GM21526 (cell line): ENCODE results near the gene ZNF593.

Experiments used
- ATAC-seq: cut with Tn5 transposase; IDR thresholded peaks from one replicate; pipeline ENCODE4 v1.9.1; 2021; ENCODE audit warnings: moderate library complexity; ENCODE audit not compliant: unreplicated experiment, low FRiP score

The ZNF593 gene

DNA sequence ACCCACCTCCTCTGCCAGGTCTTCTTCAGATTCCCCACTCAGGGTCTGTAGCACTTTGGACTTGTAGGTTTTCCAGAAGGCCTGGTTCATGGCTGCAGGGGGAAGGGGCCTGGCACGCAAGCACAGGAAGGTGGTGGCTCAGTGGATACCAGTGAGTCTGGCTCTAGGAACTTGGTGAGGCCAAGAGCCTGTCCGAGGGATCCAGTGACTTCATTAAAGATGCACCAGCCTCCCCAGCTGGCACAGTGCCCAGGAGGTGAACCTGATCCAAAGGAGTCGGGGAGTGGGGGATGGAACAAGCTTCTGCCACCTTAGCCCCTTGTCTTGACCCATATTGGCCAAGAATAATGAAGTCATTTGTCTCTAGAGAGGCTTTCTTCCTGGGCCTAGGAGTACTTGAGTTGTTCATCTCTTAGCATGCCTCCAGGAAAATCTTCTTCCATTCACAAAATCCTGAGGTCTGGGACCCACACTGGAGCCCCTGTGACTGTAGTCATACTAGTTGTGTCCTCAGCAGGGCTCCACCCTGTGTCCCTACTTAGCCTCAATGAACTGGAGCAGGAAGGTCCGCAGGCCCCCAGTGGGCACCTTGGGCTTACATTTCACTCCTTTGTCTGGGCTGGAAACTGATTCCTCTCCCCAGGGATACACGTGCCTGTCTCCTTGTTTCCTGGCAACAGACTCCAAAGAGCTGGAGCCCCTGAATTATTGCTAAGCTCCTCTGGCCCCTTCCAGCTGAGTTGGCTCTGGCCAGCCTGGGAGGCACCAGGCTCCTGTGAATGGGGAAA lies 1.1 kb upstream of the ZNF593 start, which contains the start of gene C1orf232:
TSS of gene C1orf232 (minus strand) at position 554 of the 788 bp plus-strand sequence. CDS start at position 90, 464 bp downstream.
- ATAC-seq, result no peak

- no peak for ATAC-seq
Observed at GRCh38 chr1:26169198-26169554, 532 bp upstream of the ZNF593 start.

- no peak for ATAC-seq
Observed at GRCh38 chr1:26170472-26170821, 739 bp downstream of the ZNF593 start.

DNA sequence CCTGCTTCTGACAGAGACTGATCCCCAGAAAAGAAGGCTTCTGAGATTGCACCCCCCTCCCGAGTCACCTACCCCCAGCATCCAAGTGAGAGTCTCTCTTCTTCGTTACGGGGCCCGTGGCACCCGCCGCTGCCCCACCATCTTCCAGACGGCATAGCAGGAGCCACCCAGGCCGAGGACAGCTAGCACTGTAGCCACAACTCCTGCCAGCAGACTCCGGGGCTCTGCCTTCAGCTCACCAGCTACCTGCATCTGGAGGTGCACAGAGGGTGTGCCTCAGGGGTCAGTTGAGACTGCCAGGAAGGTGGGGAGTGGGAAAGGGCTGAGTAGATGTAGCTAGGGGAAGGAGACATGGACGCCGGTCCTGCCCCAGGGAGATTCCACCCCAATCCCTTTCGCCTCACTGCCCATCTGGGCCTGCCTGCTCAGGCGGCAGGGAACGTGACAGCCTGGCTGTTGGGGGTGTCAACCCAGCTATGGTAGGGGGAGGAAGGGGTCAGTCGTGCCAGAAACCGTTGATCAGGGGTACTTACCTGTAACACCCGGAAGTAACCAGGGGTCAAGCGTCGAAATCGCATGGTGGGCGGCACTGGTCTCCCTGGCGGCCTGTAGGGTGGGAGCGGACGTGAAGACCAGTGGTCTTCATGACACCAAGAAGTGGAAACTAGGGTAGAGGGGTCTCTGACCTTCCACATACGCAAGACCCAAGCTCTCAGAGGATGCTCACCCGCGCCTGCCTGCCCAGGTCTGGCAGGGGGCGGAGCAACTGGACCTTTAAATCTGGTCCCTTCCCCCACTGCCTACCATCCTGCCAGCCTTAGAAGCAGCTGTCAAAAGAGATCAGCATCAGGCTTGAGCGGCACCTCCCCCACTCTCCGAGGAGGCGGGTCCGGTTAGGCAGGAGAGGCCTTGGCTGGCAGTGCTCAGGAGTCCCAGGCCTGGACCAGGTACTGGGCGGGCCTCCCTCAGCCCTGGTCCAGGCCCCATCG lies 1.7 kb downstream of the ZNF593 start, which contains the start of gene ZNF593OS:
TSS of gene ZNF593OS (minus strand) at position 749 of the 989 bp plus-strand sequence. CDS start at position 578, 171 bp downstream.
- ATAC-seq, result no peak

- no peak for ATAC-seq
Observed at GRCh38 chr1:26175346-26175745, 5.6 kb downstream of the ZNF593 start.

DNA sequence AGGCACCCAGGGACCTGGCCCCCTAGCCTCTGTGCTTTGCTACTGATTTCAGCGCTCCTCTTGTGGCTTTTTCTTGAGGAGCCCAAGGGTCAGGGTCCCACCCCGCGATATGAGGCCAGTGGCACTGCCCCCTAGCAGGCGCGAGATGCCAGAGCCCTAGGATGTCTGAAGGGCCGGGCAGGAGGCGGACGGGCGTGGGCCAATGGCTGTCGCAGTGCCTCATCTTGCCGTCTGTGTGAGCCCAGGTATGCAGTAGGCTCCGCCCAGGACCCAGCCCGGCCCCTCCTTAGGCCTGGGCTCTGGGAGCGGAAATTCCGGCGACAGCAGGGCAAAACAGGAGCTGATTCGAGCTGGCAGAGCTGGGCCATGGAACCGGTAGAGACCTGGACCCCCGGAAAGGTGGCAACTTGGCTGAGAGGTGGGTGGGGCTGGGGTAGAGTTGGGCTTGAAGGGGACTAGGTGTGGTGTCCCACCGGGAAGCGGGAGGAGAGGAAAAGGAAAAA lies 7.5 kb downstream of the ZNF593 start, which contains the start of gene CNKSR1:
TSS of gene CNKSR1 (plus strand) at position 310 of the 503 bp plus-strand sequence. CDS start at position 367, 57 bp downstream.
- ATAC-seq, result no peak

GRCh38 chr1:26180010-26180506 lies 10.3 kb downstream of the ZNF593 start:
- no peak for ATAC-seq

DNA sequence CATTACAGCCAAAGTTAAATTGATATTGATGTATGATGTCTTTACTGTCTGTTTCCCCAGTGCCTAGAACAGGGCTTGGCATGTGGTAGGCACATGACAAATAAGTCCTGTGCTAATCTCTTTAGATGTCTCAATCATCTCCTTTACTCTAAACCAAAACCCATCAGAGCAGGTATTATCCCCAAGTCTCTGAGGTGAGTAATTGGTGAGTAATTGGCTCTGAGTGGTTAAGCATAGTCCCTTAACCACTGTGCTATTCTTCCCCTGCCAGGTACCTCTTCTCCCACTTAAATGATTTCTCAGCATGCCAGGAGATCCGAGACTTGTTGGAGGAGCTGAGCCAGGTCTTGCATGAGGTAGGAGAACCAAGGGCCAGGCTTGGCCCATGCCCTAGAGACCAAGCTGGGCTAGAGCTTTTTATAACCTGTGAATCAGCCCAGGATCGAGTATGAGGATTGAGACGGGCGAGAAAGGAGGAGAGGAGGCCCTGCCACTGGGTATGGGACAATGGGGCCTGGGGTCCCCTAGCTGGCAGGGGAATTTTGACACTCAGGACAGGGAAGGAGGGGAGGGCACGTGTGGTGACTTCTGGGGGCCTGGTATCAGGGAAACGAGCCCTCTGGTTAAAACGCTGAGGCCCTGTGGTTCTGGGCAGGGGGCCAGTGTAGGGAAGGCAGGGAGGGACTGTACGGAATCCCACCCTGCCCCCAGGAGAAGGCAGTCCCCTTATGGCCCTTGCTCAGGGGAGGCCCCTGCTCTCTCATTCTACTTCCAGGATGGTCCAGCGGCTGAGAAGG lies 12.1 kb downstream of the ZNF593 start:
- ATAC-seq, result no peak

GRCh38 chr1:26182383-26182696 lies 12.6 kb downstream of the ZNF593 start:
- ATAC-seq, result no peak

DNA sequence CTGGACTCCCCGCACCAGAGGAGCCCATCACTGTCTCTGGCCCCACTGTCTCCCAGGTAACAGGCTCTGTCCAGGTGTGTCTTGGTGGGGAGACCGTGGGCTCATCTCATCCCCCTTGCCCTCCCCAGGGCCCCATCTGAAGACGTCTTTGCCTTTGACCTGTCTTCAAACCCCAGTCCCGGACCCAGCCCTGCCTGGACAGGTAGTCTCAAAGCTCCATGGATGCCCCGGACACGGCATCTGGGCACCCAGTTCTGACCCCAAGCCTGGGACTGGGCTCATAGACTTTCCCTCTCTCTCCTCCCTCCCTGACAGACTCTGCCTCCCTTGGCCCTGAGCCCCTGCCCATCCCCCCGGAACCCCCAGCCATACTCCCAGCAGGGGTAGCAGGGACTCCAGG lies 14.4 kb downstream of the ZNF593 start:
- ATAC-seq, result no peak

GRCh38 chr1:26184883-26185282 lies 15.2 kb downstream of the ZNF593 start:
- ATAC-seq, result no peak

- ATAC-seq, result no peak
Observed at GRCh38 chr1:26187882-26188281, 18.2 kb downstream of the ZNF593 start.

GRCh38 chr1:26188477-26188876 lies 18.8 kb downstream of the ZNF593 start:
- ATAC-seq, result no peak

DNA sequence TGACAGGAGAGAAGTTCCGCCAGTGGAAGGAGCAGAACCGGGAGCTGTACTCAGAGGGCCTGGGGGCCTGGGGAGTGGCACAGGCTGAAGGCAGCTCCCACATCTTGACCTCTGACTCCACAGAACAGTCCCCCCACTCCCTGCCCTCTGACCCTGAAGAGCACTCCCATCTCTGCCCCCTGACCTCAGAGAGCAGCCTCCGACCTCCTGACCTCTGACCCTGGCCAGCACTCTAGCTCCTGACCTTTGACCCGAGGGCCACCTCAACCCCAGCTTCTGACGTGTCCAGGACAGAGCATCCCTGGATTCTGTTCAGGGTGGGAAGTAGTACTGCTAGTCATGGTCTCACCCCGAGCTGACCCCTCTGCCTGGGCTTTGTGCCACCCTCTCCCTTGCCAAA lies 19.6 kb downstream of the ZNF593 start:
- no peak for ATAC-seq

GRCh38 chr1:26189751-26190275 lies 20.1 kb downstream of the ZNF593 start:
- ATAC-seq, result no peak

DNA sequence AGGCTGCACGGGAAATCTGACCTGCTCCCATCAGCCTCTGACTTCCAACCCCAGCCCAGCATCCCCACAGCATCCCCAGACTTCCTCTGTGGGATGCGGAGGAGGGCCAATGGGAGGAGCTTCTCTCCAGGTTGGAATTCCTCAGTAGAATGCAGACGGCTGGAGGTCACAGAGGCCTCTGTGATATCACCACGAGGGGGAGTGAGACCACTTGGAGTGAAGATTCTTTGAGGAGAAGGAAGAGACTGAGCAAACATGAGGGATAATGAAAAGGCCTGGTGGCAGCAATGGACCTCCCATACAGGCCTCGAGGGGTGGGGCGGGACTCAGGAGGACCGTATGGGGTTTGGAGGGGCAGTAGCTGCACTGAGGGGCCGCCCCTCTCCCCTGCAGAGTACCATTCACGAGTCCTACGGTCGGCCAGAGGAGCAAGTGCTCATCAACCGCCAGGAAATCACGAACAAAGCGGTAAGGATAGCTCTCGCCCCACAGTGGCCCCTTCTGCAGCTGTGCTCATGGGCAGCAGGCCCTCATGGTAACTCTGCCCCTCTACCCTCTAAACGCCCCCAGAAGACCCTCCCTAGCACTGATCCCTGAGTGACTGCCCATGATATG lies 20.8 kb downstream of the ZNF593 start, which contains the start of gene CATSPER4:
TSS of gene CATSPER4 (plus strand) at position 230 of the 615 bp plus-strand sequence. CDS start at position 256, 26 bp downstream.
- ATAC-seq, result no peak

DNA sequence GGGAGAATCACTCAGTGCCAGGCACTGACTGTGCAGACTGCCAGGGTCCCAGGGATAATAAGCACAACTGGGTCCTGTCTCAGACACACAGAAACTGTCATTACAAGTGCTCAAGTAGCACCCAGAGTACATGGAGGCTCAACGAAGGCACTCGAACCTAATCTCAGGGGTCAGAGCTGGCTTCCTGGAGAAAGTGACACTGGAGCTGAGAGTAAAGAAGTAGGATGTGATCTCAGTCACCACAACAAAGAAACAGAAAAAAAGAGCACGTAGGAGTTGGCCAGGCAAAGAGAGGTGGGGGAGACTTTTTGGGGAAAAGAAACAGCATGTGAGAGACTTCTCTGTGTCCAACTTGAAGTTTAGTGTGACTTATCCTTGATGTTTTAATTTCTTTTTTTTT lies 22.0 kb downstream of the ZNF593 start:
- no peak for ATAC-seq

DNA sequence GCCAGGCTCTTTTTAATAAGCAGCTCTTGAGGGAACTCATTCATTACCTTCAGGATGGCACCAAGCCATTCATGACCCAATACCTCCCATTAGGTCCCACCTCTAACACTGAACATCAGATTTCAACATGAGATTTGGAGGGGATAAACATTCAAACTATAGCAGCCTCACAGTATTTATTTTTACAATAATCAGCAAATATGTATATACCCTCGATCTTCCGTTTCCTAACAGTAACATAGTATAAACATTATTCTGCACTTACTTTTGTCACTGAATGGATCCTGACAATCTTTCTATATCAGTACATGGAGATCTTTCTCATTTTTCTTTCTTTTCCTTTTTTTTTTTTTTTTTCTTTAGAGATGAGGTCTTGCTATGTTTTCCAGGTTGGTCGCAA lies 26.1 kb downstream of the ZNF593 start:
- ATAC-seq, result no peak

DNA sequence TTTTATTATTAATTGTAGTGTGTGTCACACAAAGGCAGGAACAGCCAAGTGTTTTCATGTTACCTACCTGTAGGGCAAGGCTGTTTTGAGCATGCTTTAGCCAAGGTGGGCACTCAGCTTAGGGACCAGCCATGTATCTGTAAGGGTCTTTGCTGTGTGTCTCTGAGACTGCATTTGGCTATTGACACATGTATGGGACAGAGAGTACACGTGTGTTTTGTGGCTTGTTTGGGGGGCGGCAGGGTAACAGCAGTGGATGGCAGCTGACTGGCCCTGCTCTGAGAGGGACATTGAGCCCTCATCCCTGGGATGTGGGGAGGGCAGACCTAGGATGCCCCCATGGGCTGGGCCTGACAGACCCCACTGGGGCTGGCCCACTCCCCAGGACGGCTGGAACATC lies 27.6 kb downstream of the ZNF593 start:
- ATAC-seq, result no peak
